ENCODE results near the gene TMEM174. TPM values are rescaled to one million over a fixed set of nuclear protein-coding genes. Genes with fewer than 3 reads are reported as not detected.

The TMEM174 gene
- total RNA-seq, 1 donor from 2014 or later: not detected

GRCh38 chr5:73170522-73170921 lies 2.5 kb upstream of the TMEM174 start:
- FAIRE-seq: no peak
- no peak for DNase-seq (ENCODE audit: low read depth)
- H3K36me3 ChIP-seq (ENCODE audit: insufficient read depth, low read length): no peaks in the 10 kb centered on the region
- no peak for TF ChIP-seq EZH2 (IDR thresholded peaks at IDR 0.05; ENCODE audit: insufficient read depth, low read length)
- peak; percentile 27 for TF ChIP-seq CTCF (IDR thresholded peaks at IDR 0.05; ENCODE audit: insufficient read depth, low read depth, low read length)
- no peak overlapping the region for H3K4me3 ChIP-seq (ENCODE audit: insufficient read depth, low read depth, low read length)
- Mint-ChIP-seq H3K27me3 (ENCODE audit: low read depth, unreplicated experiment) (peaks cover 18% of the 10 kb centered on the region), H3K36me3 (ENCODE audit: low read depth, unreplicated experiment) (peaks cover 2% of the 10 kb centered on the region), H3K4me1 (ENCODE audit: low read depth, unreplicated experiment) (no peaks in the 10 kb centered on the region), H3K27ac (ENCODE audit: unreplicated experiment) (no peak overlapping the region), H3K9me3 (ENCODE audit: unreplicated experiment) (peaks cover 12% of the 10 kb centered on the region), H3K4me3 (ENCODE audit: unreplicated experiment) (no peak overlapping the region)
- H4K20me1 ChIP-seq (ENCODE audit: insufficient read depth, low read length): no peaks in the 10 kb centered on the region
- H3K9me3 ChIP-seq (ENCODE audit: insufficient read depth, low read depth, low read length): no peaks in the 10 kb centered on the region
- H3K27ac ChIP-seq (ENCODE audit: low read depth, low read length): no peak overlapping the region
- no peak overlapping the region for H2AFZ ChIP-seq (ENCODE audit: low read depth, low read length)
- H3K79me2 ChIP-seq (ENCODE audit: insufficient read depth, low read length): no peaks in the 10 kb centered on the region
- no peak overlapping the region for H3K4me2 ChIP-seq (ENCODE audit: low read length)
- no peaks in the 10 kb centered on the region for H3K27me3 ChIP-seq (ENCODE audit: insufficient read depth, low read length)
- H3K4me1 ChIP-seq (ENCODE audit: insufficient read depth, low read length): no peaks in the 10 kb centered on the region
- no peak overlapping the region for H3K9ac ChIP-seq (ENCODE audit: low read length)

GRCh38 chr5:73171495-73171894 lies 1.5 kb upstream of the TMEM174 start:
- FAIRE-seq: no peak

More at GRCh38 chr5:73171495-73171894, 1.5 kb upstream of the TMEM174 start:
- Histone ChIP-seq H3K36me3 (ENCODE audit: insufficient read depth, low read length) (no peaks in the 10 kb centered on the region), H3K9me3 (ENCODE audit: insufficient read depth, low read depth, low read length) (no peaks in the 10 kb centered on the region), H2AFZ (ENCODE audit: low read depth, low read length) (no peak overlapping the region), H3K4me3 (ENCODE audit: insufficient read depth, low read depth, low read length) (no peak overlapping the region), H4K20me1 (ENCODE audit: insufficient read depth, low read length) (no peaks in the 10 kb centered on the region), H3K79me2 (ENCODE audit: insufficient read depth, low read length) (no peaks in the 10 kb centered on the region), H3K4me1 (ENCODE audit: insufficient read depth, low read length) (no peaks in the 10 kb centered on the region), H3K27ac (ENCODE audit: low read depth, low read length) (no peak overlapping the region), H3K27me3 (ENCODE audit: insufficient read depth, low read length) (no peaks in the 10 kb centered on the region), H3K9ac (ENCODE audit: low read length) (no peak overlapping the region), H3K4me2 (ENCODE audit: low read length) (no peak overlapping the region)
- Mint-ChIP-seq H3K9me3 (ENCODE audit: unreplicated experiment) (peaks cover 12% of the 10 kb centered on the region), H3K27ac (ENCODE audit: unreplicated experiment) (peak overlapping the region; percentile 19), H3K4me1 (ENCODE audit: low read depth, unreplicated experiment) (no peaks in the 10 kb centered on the region), H3K4me3 (ENCODE audit: unreplicated experiment) (no peak overlapping the region), H3K27me3 (ENCODE audit: low read depth, unreplicated experiment) (peaks cover 20% of the 10 kb centered on the region), H3K36me3 (ENCODE audit: low read depth, unreplicated experiment) (peaks cover 2% of the 10 kb centered on the region)
- TF ChIP-seq EZH2 (IDR thresholded peaks at IDR 0.05; ENCODE audit: insufficient read depth, low read length) (no peak), CTCF (IDR thresholded peaks at IDR 0.05; ENCODE audit: insufficient read depth, low read depth, low read length) (no peak)
- no peak for DNase-seq (ENCODE audit: low read depth)

Measured in astrocyte (in vitro differentiated cells and primary cell).